HG03097 (cell line): Measurements from ENCODE around the gene CBLB.
"Not testable (repeated sequence)": the region's sequence is repeated elsewhere in the genome, so short reads cannot be mapped to it uniquely, and the experiment has no call there.

Experiments used
- ATAC-seq: cut with Tn5 transposase; IDR thresholded peaks from one replicate; pipeline ENCODE4 v1.9.1; 2021; ENCODE audit not compliant: unreplicated experiment, low FRiP score

CBLB gene

GRCh38 chr3:105823149-105823867, 45.5 kb downstream of the CBLB start:
- no peak for ATAC-seq

- ATAC-seq: no peak
These were observed 46.4 kb downstream of the CBLB start for GRCh38 chr3:105822171-105823123.

- no peak for ATAC-seq
These were observed 47.4 kb downstream of the CBLB start for GRCh38 chr3:105821433-105821832.

DNA sequence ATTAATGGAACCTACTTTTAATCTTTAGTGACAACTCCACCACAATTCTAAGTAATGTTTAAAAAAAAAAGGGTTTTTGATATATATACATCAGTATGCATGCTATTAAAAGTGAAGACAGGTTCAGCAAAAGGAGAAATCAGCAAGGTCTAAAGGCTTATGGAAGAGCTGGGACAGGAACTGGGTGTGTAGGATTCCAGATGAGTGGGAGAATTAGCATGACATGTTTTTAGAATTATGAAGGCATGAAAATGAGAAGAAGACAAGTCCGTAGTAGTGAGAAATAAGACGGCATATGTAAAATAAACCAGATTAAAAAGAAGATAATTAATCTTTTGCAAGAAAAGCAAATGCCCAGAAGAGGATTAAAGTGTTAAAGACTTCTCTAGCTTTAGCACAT, 52.0 kb downstream of the CBLB start:
- no peak for ATAC-seq

- ATAC-seq: not testable (repeated sequence)
These were observed 53.5 kb downstream of the CBLB start for GRCh38 chr3:105815331-105815730.

DNA sequence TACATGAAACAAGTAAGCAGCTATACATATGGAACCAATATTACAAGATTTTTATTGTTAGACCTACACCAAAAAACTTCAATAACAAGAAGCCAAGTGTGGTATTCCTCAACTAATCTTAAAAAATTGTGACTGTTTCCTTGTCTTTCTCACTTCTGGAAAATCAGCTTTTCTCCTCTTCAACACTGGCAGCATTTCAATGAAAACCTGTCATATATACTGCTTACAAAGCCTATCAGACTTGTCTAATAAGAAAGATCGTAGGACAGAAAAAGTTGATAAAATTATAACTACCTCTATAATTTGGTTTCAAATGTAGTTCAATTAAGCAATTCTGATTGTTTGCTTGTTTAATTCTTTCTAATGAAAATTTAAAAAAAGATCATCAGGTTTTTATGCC, 55.1 kb downstream of the CBLB start:
- ATAC-seq: no peak

DNA sequence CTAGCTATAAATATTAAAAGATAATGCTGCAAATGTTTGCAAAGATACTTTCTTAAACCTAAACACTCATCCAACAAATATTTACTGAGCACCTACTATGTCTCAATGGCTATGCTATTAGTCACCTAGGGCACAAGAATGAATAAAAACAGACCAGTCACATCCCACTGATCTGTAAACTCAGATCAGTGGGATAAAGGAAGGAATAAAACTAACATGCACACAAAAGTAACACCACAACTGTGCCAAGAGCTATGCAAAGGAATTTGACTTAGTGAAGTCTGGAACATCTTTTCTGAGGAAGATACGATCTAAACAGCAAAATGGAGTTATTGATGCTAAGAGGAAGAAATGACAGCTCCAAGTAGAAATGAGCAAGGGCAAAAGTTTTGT, 56.6 kb downstream of the CBLB start:
- ATAC-seq: no peak

- ATAC-seq: no peak
These were observed 57.2 kb downstream of the CBLB start for GRCh38 chr3:105811518-105812193.

DNA sequence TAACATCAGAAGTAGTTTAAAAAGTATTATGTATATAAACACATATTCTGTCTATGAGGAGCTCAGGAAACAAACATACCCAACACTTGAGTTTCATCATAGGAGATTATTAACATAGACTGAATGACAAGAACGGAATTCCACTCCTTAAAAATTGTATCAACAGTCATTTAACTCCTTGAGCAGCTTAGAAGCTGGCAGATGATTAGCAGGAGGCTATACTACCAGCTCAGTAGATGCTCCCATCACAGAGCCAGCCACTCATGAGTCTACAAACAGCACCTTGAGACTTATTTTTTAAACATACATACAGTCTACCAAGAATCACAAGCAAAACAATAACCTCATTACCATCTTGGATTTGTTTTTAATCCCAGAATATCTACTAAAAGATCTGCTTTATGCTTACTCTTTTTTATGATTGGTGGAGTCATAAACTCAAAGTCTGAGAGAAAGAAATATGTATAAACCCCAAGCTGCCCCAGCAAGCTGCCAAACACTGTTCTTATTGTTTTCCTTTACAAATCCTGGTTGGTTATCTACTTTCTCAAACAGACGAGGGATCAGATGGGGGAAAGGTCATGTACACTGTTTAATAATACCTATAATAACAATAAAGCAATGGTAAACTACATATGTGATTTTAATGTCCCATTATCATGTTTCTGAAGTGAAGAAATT, 59.5 kb downstream of the CBLB start:
- ATAC-seq: no peak

DNA sequence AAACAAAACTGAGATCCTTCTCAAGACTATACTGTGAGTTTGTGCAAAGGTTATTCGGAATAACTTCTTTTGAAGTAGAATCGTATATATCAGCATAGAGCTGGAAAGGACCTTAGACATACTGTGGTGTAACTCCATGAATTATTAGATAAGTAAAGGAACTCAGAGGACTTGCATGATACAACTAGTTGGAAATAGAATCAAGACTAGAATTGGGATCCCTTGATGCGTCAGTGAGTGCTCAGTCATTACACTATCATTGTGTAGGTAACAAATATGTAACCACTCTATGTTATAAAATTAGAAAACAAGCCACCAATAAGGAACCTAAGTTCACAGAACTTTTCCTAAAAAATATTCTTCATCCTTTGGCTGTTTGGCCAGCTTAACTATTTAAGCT, 61.1 kb downstream of the CBLB start:
- ATAC-seq: no peak

DNA sequence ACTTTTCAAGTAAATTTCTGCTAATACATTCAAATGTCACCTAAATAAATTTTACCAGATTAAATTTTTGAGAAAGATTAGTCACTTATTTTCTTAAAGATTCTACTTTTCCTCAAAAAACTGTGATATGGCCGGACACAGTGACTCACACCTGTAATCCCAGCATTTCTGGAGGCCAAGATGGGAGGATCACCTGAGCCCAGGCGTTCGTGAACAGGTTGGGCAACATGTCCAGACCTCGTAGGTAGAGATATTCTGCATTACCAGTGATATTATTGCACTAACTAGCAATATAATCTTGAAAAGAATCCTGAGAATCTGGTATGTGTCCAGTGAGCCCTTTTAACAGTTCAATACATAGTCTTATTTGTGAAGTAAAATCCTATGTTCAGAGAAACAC, 61.7 kb downstream of the CBLB start:
- no peak for ATAC-seq

GRCh38 chr3:105806359-105806758, 62.5 kb downstream of the CBLB start:
- ATAC-seq: no peak

GRCh38 chr3:105805404-105805803, 63.4 kb downstream of the CBLB start:
- ATAC-seq: no peak

- no peak for ATAC-seq
These were observed 66.6 kb downstream of the CBLB start for GRCh38 chr3:105802118-105802706.

GRCh38 chr3:105801397-105801796, 67.4 kb downstream of the CBLB start:
- no peak for ATAC-seq

DNA sequence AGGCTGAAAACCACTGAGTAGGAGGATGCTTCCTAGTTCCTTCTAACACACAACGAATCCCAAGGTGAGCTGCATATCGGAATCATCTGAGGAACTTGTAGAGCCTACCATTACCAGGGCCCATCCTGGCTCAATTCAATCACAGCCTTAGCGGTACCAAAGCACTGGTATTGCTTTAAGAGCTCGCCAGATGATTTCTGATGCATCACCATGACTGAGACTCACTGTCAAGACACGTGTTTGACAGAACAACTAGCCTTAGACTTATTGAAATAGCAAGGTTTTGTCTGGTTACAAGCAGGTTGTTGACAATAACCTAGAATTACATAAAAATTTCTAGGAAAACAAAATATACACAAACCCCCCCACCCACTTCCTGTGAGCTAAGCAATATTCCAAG, 68.5 kb downstream of the CBLB start:
- no peak for ATAC-seq

- ATAC-seq: no peak
These were observed 69.5 kb downstream of the CBLB start for GRCh38 chr3:105799286-105799685.

- peak; percentile 88 for ATAC-seq
These were observed 70.4 kb downstream of the CBLB start for GRCh38 chr3:105798381-105798934.

- ATAC-seq: no peak
These were observed 75.8 kb downstream of the CBLB start for GRCh38 chr3:105793040-105793439.
